Endothelial cell of umbilical vein (primary cell): ENCODE measurements around the gene ZBTB46.

Experiments used
- CTCF ChIP-seq, 2 donors: IDR thresholded peaks; 1 replicate in 1 of 2; 2 replicates in 1 of 2; pipeline ENCODE4 v1.5.1; 2011; ENCODE audit warnings: low read length in 2 of 2, mild to moderate bottlenecking in 2 of 2, moderate library complexity in 2 of 2, control low read depth in 1 of 2, inconsistent platforms in 1 of 2, low read depth in 1 of 2; ENCODE audit not compliant: insufficient read depth in 1 of 2; ENCODE audit errors: extremely low read depth in 1 of 2
- EZH2 ChIP-seq: IDR thresholded peaks from 2 replicates; pipeline ENCODE4 v1.6.1; 2012; ENCODE audit warnings: borderline replicate concordance, low read depth, mild to moderate bottlenecking, moderate library complexity, low read length, inconsistent platforms; ENCODE audit not compliant: severe bottlenecking
- FOS ChIP-seq: IDR thresholded peaks from 2 replicates; pipeline ENCODE4 v1.6.1; 2011; ENCODE audit warnings: mild to moderate bottlenecking, low read length, moderate library complexity, borderline replicate concordance; ENCODE audit not compliant: insufficient read depth
- GATA2 ChIP-seq: IDR thresholded peaks from 2 replicates; pipeline ENCODE4 v1.7.0; 2011; ENCODE audit warnings: low read depth, mild to moderate bottlenecking, moderate library complexity, mixed read lengths, low read length; ENCODE audit not compliant: insufficient read length, insufficient read depth
- JUN ChIP-seq: IDR thresholded peaks from 2 replicates; pipeline ENCODE4 v1.6.1; 2011; ENCODE audit warnings: borderline replicate concordance, low read depth; ENCODE audit not compliant: insufficient read length, insufficient read depth
- MAX ChIP-seq: IDR thresholded peaks from 2 replicates; pipeline ENCODE4 v1.6.1; 2011; ENCODE audit not compliant: insufficient read depth, insufficient read length
- POLR2A ChIP-seq: IDR thresholded peaks from 2 replicates; pipeline ENCODE4 v1.6.1; 2012; ENCODE audit warnings: low read depth, mild to moderate bottlenecking, control low read depth, low read length
- POLR2AphosphoS5 ChIP-seq: IDR thresholded peaks from 2 replicates; pipeline ENCODE4 v1.6.1; 2012; ENCODE audit warnings: low read depth, mild to moderate bottlenecking, control low read depth, low read length, moderate library complexity; ENCODE audit not compliant: insufficient read depth

GRCh38 chr20:63839620-63840019, 8.6 kb upstream of the ZBTB46 start:
- TF ChIP-seq FOS (no peak), GATA2 (no peak), CTCF (IDR thresholded peaks at IDR 0.05; ENCODE audit: extremely low read depth in 1 of 2, insufficient read depth in 1 of 2, low read depth in 1 of 2, low read length in 2 of 2) (no peak), EZH2 (no peak), POLR2AphosphoS5 (no peak), POLR2A (no peak), MAX (no peak), JUN (no peak)
